ENCODE measurements around the gene ABCA8. TPM values are rescaled to one million over a fixed set of nuclear protein-coding genes. Genes with fewer than 3 reads are reported as not detected.

Gene ABCA8
- total RNA-seq, 1 experiment from 2014 or later = 0.15 TPM

DNA sequence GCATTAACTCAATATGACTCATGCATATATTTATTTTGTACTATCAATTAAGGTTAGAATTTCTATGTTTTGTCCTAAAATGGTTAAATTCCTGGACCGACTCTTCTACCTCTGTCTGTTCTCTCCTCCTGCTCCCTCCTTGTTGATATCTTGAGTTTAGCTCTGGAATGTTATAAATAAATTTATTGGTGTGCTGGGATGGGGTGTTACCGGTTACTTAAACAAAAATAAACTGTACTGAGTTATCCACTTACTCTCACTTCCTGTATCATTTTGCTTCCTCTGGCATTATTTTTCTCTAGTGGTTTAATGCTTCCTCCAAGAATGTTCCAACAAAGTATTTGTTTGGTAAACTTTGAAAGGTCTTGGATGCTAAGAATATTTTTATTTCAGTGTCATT lies 120.1 kb downstream of the ABCA8 start (continued):
- TF ChIP-seq, protein P1, sequence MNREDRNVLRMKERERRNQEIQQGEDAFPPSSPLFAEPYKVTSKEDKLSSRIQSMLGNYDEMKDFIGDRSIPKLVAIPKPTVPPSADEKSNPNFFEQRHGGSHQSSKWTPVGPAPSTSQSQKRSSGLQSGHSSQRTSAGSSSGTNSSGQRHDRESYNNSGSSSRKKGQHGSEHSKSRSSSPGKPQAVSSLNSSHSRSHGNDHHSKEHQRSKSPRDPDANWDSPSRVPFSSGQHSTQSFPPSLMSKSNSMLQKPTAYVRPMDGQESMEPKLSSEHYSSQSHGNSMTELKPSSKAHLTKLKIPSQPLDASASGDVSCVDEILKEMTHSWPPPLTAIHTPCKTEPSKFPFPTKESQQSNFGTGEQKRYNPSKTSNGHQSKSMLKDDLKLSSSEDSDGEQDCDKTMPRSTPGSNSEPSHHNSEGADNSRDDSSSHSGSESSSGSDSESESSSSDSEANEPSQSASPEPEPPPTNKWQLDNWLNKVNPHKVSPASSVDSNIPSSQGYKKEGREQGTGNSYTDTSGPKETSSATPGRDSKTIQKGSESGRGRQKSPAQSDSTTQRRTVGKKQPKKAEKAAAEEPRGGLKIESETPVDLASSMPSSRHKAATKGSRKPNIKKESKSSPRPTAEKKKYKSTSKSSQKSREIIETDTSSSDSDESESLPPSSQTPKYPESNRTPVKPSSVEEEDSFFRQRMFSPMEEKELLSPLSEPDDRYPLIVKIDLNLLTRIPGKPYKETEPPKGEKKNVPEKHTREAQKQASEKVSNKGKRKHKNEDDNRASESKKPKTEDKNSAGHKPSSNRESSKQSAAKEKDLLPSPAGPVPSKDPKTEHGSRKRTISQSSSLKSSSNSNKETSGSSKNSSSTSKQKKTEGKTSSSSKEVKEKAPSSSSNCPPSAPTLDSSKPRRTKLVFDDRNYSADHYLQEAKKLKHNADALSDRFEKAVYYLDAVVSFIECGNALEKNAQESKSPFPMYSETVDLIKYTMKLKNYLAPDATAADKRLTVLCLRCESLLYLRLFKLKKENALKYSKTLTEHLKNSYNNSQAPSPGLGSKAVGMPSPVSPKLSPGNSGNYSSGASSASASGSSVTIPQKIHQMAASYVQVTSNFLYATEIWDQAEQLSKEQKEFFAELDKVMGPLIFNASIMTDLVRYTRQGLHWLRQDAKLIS (CRISPR knock-in tag; IDR thresholded peaks at IDR 0.05; ENCODE audit: borderline replicate concordance) = no peak
- TF ChIP-seq, protein P2, sequence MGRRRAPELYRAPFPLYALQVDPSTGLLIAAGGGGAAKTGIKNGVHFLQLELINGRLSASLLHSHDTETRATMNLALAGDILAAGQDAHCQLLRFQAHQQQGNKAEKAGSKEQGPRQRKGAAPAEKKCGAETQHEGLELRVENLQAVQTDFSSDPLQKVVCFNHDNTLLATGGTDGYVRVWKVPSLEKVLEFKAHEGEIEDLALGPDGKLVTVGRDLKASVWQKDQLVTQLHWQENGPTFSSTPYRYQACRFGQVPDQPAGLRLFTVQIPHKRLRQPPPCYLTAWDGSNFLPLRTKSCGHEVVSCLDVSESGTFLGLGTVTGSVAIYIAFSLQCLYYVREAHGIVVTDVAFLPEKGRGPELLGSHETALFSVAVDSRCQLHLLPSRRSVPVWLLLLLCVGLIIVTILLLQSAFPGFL (CRISPR knock-in tag; IDR thresholded peaks at IDR 0.05; ENCODE audit: borderline replicate concordance) = no peak
- TF ChIP-seq, protein P3, sequence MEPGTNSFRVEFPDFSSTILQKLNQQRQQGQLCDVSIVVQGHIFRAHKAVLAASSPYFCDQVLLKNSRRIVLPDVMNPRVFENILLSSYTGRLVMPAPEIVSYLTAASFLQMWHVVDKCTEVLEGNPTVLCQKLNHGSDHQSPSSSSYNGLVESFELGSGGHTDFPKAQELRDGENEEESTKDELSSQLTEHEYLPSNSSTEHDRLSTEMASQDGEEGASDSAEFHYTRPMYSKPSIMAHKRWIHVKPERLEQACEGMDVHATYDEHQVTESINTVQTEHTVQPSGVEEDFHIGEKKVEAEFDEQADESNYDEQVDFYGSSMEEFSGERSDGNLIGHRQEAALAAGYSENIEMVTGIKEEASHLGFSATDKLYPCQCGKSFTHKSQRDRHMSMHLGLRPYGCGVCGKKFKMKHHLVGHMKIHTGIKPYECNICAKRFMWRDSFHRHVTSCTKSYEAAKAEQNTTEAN (CRISPR knock-in tag; IDR thresholded peaks at IDR 0.05) = no peak
- TF ChIP-seq, protein P4, sequence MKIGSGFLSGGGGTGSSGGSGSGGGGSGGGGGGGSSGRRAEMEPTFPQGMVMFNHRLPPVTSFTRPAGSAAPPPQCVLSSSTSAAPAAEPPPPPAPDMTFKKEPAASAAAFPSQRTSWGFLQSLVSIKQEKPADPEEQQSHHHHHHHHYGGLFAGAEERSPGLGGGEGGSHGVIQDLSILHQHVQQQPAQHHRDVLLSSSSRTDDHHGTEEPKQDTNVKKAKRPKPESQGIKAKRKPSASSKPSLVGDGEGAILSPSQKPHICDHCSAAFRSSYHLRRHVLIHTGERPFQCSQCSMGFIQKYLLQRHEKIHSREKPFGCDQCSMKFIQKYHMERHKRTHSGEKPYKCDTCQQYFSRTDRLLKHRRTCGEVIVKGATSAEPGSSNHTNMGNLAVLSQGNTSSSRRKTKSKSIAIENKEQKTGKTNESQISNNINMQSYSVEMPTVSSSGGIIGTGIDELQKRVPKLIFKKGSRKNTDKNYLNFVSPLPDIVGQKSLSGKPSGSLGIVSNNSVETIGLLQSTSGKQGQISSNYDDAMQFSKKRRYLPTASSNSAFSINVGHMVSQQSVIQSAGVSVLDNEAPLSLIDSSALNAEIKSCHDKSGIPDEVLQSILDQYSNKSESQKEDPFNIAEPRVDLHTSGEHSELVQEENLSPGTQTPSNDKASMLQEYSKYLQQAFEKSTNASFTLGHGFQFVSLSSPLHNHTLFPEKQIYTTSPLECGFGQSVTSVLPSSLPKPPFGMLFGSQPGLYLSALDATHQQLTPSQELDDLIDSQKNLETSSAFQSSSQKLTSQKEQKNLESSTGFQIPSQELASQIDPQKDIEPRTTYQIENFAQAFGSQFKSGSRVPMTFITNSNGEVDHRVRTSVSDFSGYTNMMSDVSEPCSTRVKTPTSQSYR (CRISPR knock-in tag; IDR thresholded peaks at IDR 0.05) = no peak

DNA sequence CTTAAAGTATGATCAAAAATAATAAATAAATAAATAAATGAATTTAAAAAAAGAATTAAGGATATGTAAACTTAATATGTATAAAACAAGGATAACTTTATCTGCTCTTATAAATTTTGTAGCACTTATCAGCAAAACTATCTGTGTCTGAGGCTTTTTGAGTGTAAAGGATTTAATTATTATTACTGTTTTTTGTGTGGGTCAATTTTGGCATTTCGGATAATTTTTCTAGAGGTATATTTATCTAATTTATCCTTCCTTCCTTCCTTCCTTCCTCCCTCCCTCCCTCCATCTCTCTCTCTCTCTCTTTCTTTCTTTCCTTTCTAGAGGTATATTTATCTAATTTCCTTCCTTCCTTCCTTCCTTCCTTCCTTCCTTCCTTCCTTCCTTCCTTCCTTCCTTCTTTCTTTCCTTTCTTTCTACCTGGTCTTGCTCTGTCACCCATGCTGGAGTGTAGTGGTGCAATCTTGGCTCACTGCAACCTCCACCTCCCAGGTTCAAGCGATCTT lies 120.8 kb downstream of the ABCA8 start:
- no peak for ATAC-seq
- no peak overlapping the region for H3K4me3 Mint-ChIP-seq
- no peaks in the 10 kb centered on the region for H3K27me3 Mint-ChIP-seq (ENCODE audit: low read depth)
- H3K9me3 Mint-ChIP-seq = peaks cover 7% of the 10 kb centered on the region
- no peaks in the 10 kb centered on the region for H3K36me3 Mint-ChIP-seq
- no peaks in the 10 kb centered on the region for H3K4me1 Mint-ChIP-seq
- no peak overlapping the region for H3K27ac Mint-ChIP-seq
- ChIA-PET CTCF (no interaction called here), POLR2A (no interaction called here)
- no peak for DNase-seq (ENCODE audit: low spot score)
- TF ChIP-seq, protein P5, sequence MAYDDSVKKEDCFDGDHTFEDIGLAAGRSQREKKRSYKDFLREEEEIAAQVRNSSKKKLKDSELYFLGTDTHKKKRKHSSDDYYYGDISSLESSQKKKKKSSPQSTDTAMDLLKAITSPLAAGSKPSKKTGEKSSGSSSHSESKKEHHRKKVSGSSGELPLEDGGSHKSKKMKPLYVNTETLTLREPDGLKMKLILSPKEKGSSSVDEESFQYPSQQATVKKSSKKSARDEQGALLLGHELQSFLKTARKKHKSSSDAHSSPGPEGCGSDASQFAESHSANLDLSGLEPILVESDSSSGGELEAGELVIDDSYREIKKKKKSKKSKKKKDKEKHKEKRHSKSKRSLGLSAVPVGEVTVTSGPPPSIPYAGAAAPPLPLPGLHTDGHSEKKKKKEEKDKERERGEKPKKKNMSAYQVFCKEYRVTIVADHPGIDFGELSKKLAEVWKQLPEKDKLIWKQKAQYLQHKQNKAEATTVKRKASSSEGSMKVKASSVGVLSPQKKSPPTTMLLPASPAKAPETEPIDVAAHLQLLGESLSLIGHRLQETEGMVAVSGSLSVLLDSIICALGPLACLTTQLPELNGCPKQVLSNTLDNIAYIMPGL (CRISPR knock-in tag; IDR thresholded peaks at IDR 0.05) = no peak
- TF ChIP-seq TEAD4 (CRISPR knock-in tag; IDR thresholded peaks at IDR 0.05) = no peak
- TF ChIP-seq, protein P6, sequence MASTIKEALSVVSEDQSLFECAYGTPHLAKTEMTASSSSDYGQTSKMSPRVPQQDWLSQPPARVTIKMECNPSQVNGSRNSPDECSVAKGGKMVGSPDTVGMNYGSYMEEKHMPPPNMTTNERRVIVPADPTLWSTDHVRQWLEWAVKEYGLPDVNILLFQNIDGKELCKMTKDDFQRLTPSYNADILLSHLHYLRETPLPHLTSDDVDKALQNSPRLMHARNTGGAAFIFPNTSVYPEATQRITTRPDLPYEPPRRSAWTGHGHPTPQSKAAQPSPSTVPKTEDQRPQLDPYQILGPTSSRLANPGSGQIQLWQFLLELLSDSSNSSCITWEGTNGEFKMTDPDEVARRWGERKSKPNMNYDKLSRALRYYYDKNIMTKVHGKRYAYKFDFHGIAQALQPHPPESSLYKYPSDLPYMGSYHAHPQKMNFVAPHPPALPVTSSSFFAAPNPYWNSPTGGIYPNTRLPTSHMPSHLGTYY (CRISPR knock-in tag; IDR thresholded peaks at IDR 0.05) = no peak
- TF ChIP-seq ATF1 (CRISPR knock-in tag; IDR thresholded peaks at IDR 0.05) = no peak
- TF ChIP-seq JAZF1 (CRISPR knock-in tag; IDR thresholded peaks at IDR 0.05) = no peak
- no peak for TF ChIP-seq NFE2L1 (CRISPR knock-in tag; IDR thresholded peaks at IDR 0.05)
- no peak for TF ChIP-seq KAT7 (CRISPR knock-in tag; IDR thresholded peaks at IDR 0.05; ENCODE audit: borderline replicate concordance)
- TF ChIP-seq, protein P7, sequence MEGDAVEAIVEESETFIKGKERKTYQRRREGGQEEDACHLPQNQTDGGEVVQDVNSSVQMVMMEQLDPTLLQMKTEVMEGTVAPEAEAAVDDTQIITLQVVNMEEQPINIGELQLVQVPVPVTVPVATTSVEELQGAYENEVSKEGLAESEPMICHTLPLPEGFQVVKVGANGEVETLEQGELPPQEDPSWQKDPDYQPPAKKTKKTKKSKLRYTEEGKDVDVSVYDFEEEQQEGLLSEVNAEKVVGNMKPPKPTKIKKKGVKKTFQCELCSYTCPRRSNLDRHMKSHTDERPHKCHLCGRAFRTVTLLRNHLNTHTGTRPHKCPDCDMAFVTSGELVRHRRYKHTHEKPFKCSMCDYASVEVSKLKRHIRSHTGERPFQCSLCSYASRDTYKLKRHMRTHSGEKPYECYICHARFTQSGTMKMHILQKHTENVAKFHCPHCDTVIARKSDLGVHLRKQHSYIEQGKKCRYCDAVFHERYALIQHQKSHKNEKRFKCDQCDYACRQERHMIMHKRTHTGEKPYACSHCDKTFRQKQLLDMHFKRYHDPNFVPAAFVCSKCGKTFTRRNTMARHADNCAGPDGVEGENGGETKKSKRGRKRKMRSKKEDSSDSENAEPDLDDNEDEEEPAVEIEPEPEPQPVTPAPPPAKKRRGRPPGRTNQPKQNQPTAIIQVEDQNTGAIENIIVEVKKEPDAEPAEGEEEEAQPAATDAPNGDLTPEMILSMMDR (IDR thresholded peaks at IDR 0.05) = no peak
- TF ChIP-seq, protein P8, sequence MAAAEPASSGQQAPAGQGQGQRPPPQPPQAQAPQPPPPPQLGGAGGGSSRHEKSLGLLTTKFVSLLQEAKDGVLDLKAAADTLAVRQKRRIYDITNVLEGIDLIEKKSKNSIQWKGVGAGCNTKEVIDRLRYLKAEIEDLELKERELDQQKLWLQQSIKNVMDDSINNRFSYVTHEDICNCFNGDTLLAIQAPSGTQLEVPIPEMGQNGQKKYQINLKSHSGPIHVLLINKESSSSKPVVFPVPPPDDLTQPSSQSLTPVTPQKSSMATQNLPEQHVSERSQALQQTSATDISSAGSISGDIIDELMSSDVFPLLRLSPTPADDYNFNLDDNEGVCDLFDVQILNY (CRISPR knock-in tag; IDR thresholded peaks at IDR 0.05) = no peak
- TF ChIP-seq, protein P9, sequence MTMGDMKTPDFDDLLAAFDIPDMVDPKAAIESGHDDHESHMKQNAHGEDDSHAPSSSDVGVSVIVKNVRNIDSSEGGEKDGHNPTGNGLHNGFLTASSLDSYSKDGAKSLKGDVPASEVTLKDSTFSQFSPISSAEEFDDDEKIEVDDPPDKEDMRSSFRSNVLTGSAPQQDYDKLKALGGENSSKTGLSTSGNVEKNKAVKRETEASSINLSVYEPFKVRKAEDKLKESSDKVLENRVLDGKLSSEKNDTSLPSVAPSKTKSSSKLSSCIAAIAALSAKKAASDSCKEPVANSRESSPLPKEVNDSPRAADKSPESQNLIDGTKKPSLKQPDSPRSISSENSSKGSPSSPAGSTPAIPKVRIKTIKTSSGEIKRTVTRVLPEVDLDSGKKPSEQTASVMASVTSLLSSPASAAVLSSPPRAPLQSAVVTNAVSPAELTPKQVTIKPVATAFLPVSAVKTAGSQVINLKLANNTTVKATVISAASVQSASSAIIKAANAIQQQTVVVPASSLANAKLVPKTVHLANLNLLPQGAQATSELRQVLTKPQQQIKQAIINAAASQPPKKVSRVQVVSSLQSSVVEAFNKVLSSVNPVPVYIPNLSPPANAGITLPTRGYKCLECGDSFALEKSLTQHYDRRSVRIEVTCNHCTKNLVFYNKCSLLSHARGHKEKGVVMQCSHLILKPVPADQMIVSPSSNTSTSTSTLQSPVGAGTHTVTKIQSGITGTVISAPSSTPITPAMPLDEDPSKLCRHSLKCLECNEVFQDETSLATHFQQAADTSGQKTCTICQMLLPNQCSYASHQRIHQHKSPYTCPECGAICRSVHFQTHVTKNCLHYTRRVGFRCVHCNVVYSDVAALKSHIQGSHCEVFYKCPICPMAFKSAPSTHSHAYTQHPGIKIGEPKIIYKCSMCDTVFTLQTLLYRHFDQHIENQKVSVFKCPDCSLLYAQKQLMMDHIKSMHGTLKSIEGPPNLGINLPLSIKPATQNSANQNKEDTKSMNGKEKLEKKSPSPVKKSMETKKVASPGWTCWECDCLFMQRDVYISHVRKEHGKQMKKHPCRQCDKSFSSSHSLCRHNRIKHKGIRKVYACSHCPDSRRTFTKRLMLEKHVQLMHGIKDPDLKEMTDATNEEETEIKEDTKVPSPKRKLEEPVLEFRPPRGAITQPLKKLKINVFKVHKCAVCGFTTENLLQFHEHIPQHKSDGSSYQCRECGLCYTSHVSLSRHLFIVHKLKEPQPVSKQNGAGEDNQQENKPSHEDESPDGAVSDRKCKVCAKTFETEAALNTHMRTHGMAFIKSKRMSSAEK (CRISPR knock-in tag; IDR thresholded peaks at IDR 0.05; ENCODE audit: borderline replicate concordance) = no peak
